Spleen (tissue), 7 donors: Measurements from ENCODE around the gene RNF148.

Source experiments
- CTCF ChIP-seq, 11 experiments: fragments of 200-600 bp in 7 of 11; fragments of 450-650 bp in 4 of 11; sonication (generic) in 4 of 11; IDR thresholded peaks in 8 of 11; conservative IDR thresholded peaks in 3 of 11; 1 replicate in 7 of 11; 2 replicates in 4 of 11; pipeline versions ENCODE4 v1.4.0 to v1.8.0; 2016 to 2021; ENCODE audit warnings: antibody characterized with exemption in 11 of 11, inconsistent platforms in 4 of 11, mild to moderate bottlenecking in 1 of 11
- POLR2A ChIP-seq, 3 donors: fragments of 450-650 bp; IDR thresholded peaks; one replicate each; pipeline ENCODE4 v1.5.1; 2017; ENCODE audit warnings: antibody characterized with exemption in 3 of 3, mild to moderate bottlenecking in 1 of 3
- donor health status: DM: no; HTN: no; CAD: no; lungs with moderate emphysema.
- donor health status: DM: no; HTN: no; CAD: no.
- donor health status: DM: no; HTN: no; CAD: no.

GRCh38 chr7:122677149-122677548, 25.6 kb downstream of the RNF148 start:
- TF ChIP-seq CTCF (IDR thresholded peaks at IDR 0.05 in 8 of 11, conservative IDR thresholded peaks at IDR 0.05 in 3 of 11): no peak
- no peak for TF ChIP-seq POLR2A (IDR thresholded peaks at IDR 0.05)
